Upper lobe of left lung (tissue), 4 donors: ENCODE results near the gene KIDINS220.

Source experiments
- EP300 ChIP-seq, 4 donors: sonication (generic); formaldehyde crosslinking; IDR thresholded peaks; one replicate each; pipeline ENCODE4 v1.5.1; 2017; ENCODE audit warnings: antibody characterized with exemption in 4 of 4, control low read depth in 2 of 4
- POLR2A ChIP-seq, 4 donors: fragments of 450-650 bp; IDR thresholded peaks; one replicate each; pipeline ENCODE4 v1.5.1; 2016 to 2017; ENCODE audit warnings: antibody characterized with exemption in 4 of 4, mild to moderate bottlenecking in 2 of 4
- POLR2AphosphoS5 ChIP-seq, 2 donors: sonication (generic); formaldehyde crosslinking; IDR thresholded peaks; one replicate each; pipeline ENCODE4 v1.5.1; 2017; ENCODE audit warnings: antibody characterized with exemption in 2 of 2
- TF ChIP-seq, protein P1 (sequence below), 6 experiments: fragments of 450-650 bp in 4 of 6; fragments of 200-600 bp in 2 of 6; sonication (generic) in 2 of 6; IDR thresholded peaks; one replicate each; pipeline ENCODE4 v1.5.1; 2016 to 2019; ENCODE audit warnings: antibody characterized with exemption in 6 of 6

- TF ChIP-seq POLR2AphosphoS5 (IDR thresholded peaks at IDR 0.05), result no peak
- TF ChIP-seq, protein P1, sequence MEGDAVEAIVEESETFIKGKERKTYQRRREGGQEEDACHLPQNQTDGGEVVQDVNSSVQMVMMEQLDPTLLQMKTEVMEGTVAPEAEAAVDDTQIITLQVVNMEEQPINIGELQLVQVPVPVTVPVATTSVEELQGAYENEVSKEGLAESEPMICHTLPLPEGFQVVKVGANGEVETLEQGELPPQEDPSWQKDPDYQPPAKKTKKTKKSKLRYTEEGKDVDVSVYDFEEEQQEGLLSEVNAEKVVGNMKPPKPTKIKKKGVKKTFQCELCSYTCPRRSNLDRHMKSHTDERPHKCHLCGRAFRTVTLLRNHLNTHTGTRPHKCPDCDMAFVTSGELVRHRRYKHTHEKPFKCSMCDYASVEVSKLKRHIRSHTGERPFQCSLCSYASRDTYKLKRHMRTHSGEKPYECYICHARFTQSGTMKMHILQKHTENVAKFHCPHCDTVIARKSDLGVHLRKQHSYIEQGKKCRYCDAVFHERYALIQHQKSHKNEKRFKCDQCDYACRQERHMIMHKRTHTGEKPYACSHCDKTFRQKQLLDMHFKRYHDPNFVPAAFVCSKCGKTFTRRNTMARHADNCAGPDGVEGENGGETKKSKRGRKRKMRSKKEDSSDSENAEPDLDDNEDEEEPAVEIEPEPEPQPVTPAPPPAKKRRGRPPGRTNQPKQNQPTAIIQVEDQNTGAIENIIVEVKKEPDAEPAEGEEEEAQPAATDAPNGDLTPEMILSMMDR (IDR thresholded peaks at IDR 0.05), result no peak
- no peak for TF ChIP-seq POLR2A (IDR thresholded peaks at IDR 0.05)
- TF ChIP-seq EP300 (IDR thresholded peaks at IDR 0.05), result no peak
These were observed 33.0 kb upstream of the KIDINS220 start for GRCh38 chr2:8870441-8870840.
